Dendritic cell treated with granulocyte-macrophage colony-stimulating factor and Interleukin-4, amounts not matched to agents 40 ng/mL and 50 ng/mL, for 4 days (primary cell): Measurements from ENCODE around the gene SH2D3C.

Source experiments
- H3K27ac Mint-ChIP-seq: one replicate; pipeline ENCODE4 v1.8.0; 2022; ENCODE audit warnings: mild to moderate bottlenecking, mixed read lengths
- H3K27me3 Mint-ChIP-seq: one replicate; pipeline ENCODE4 v1.8.0; 2022; ENCODE audit warnings: mild to moderate bottlenecking, mixed read lengths
- H3K36me3 Mint-ChIP-seq: one replicate; pipeline ENCODE4 v1.8.0; 2022; ENCODE audit warnings: low read depth, mixed read lengths
- H3K4me1 Mint-ChIP-seq: one replicate; pipeline ENCODE4 v1.8.0; 2022; ENCODE audit warnings: low read depth, mixed read lengths
- H3K4me3 Mint-ChIP-seq: one replicate; pipeline ENCODE4 v1.8.0; 2022; ENCODE audit warnings: mild to moderate bottlenecking, moderate library complexity, mixed read lengths
- H3K9me3 Mint-ChIP-seq: one replicate; pipeline ENCODE4 v1.8.0; 2022; ENCODE audit warnings: mixed read lengths
- intact Hi-C: fragments of 100-400 bp; cut with micrococcal nuclease; formaldehyde crosslinking; loops from one replicate; pipeline ENCODE4 v1.15.0; 2022

SH2D3C gene

GRCh38 chr9:127698985-127699670 is 79.3 kb downstream of the SH2D3C start:
- Mint-ChIP-seq H3K9me3 (no peaks in the 10 kb centered on the region), H3K4me3 (peak overlapping the region; percentile 63), H3K4me1 (peaks cover 26% of the 10 kb centered on the region), H3K36me3 (no peaks in the 10 kb centered on the region), H3K27me3 (peaks cover 3% of the 10 kb centered on the region), H3K27ac (peak overlapping the region; percentile 96)
- intact Hi-C loops = loop anchor here (1.0 kb wide), 1 partner anchor 16 kb away; the partner anchor contains the start of gene PTRH1

- peaks cover 26% of the 10 kb centered on the region for H3K4me1 Mint-ChIP-seq
Observed at GRCh38 chr9:127698386-127698785, 80.1 kb downstream of the SH2D3C start.

GRCh38 chr9:127697575-127697974 is 80.9 kb downstream of the SH2D3C start:
- Mint-ChIP-seq H3K27me3 (peaks cover 3% of the 10 kb centered on the region), H3K4me3 (no peak overlapping the region), H3K9me3 (no peaks in the 10 kb centered on the region), H3K27ac (peak overlapping the region; percentile 96), H3K36me3 (no peaks in the 10 kb centered on the region), H3K4me1 (peaks cover 26% of the 10 kb centered on the region)
- intact Hi-C loops = no loop called here

More at GRCh38 chr9:127698386-127698785, 80.1 kb downstream of the SH2D3C start:
- intact Hi-C loops = no loop called here
- H3K27ac Mint-ChIP-seq = peak overlapping the region; percentile 96
- no peak overlapping the region for H3K4me3 Mint-ChIP-seq
- H3K36me3 Mint-ChIP-seq = no peaks in the 10 kb centered on the region
- H3K9me3 Mint-ChIP-seq = no peaks in the 10 kb centered on the region
- H3K27me3 Mint-ChIP-seq = peaks cover 3% of the 10 kb centered on the region

- Mint-ChIP-seq H3K27ac (no peak overlapping the region), H3K36me3 (peaks cover 10% of the 10 kb centered on the region), H3K4me3 (no peak overlapping the region), H3K9me3 (no peaks in the 10 kb centered on the region), H3K27me3 (no peaks in the 10 kb centered on the region), H3K4me1 (peaks cover 22% of the 10 kb centered on the region)
- intact Hi-C loops = no loop called here
Observed at GRCh38 chr9:127694890-127695720, 83.4 kb downstream of the SH2D3C start.

- Mint-ChIP-seq H3K4me1 (peaks cover 9% of the 10 kb centered on the region), H3K9me3 (no peaks in the 10 kb centered on the region), H3K36me3 (peaks cover 16% of the 10 kb centered on the region), H3K27me3 (no peaks in the 10 kb centered on the region), H3K27ac (no peak overlapping the region), H3K4me3 (no peak overlapping the region)
- intact Hi-C loops = no loop called here
Observed at GRCh38 chr9:127693697-127694096, 84.8 kb downstream of the SH2D3C start.

- H3K27ac Mint-ChIP-seq = no peak overlapping the region
- peaks cover 16% of the 10 kb centered on the region for H3K36me3 Mint-ChIP-seq
- no peak overlapping the region for H3K4me3 Mint-ChIP-seq
- intact Hi-C loops = no loop called here
- H3K4me1 Mint-ChIP-seq = peaks cover 6% of the 10 kb centered on the region
- no peaks in the 10 kb centered on the region for H3K27me3 Mint-ChIP-seq
- H3K9me3 Mint-ChIP-seq = no peaks in the 10 kb centered on the region
Observed at GRCh38 chr9:127693143-127693542, 85.3 kb downstream of the SH2D3C start.

- intact Hi-C loops = no loop called here
- Mint-ChIP-seq H3K4me3 (no peak overlapping the region), H3K9me3 (no peaks in the 10 kb centered on the region), H3K27me3 (no peaks in the 10 kb centered on the region), H3K27ac (no peak overlapping the region), H3K36me3 (peaks cover 16% of the 10 kb centered on the region), H3K4me1 (no peaks in the 10 kb centered on the region)
Observed at GRCh38 chr9:127692071-127692470, 86.4 kb downstream of the SH2D3C start.

GRCh38 chr9:127690735-127691134 is 87.7 kb downstream of the SH2D3C start:
- intact Hi-C loops = no loop called here
- H3K4me3 Mint-ChIP-seq = no peak overlapping the region
- H3K4me1 Mint-ChIP-seq = no peaks in the 10 kb centered on the region
- no peaks in the 10 kb centered on the region for H3K9me3 Mint-ChIP-seq
- peaks cover 16% of the 10 kb centered on the region for H3K36me3 Mint-ChIP-seq
- no peak overlapping the region for H3K27ac Mint-ChIP-seq
- H3K27me3 Mint-ChIP-seq = no peaks in the 10 kb centered on the region

- Mint-ChIP-seq H3K27me3 (no peaks in the 10 kb centered on the region), H3K27ac (no peak overlapping the region), H3K4me3 (no peak overlapping the region), H3K9me3 (no peaks in the 10 kb centered on the region), H3K36me3 (peaks cover 16% of the 10 kb centered on the region), H3K4me1 (no peaks in the 10 kb centered on the region)
- intact Hi-C loops = no loop called here
Observed at GRCh38 chr9:127689329-127690000, 89.0 kb downstream of the SH2D3C start.
